DND-41 (cell line): ENCODE measurements around the gene DNPEP.
A peak's percentile ranks its signal among the peaks of the same experiment; 100 is the strongest.

Experiments used
- ATAC-seq: fragments of 200-7000 bp; cut with Tn5 transposase; 3 replicates; pipeline ENCODE4 v1.9.1; 2021; ENCODE audit warnings: low read depth; ENCODE audit not compliant: insufficient read depth
- DNase-seq: peaks from one replicate; pipeline ENCODE4 v3.0.0-alpha.2; 2020
- H2AFZ ChIP-seq: 2 replicates; pipeline ENCODE4 v1.6.0; 2012; ENCODE audit warnings: low read depth, low read length
- H3K27ac ChIP-seq: 2 replicates; pipeline ENCODE4 v1.5.1; 2012; ENCODE audit warnings: low read length, inconsistent platforms
- H3K27me3 ChIP-seq: fragments of 200-600 bp; sonication (generic); 2 replicates; pipeline ENCODE4 v1.6.0; 2012; ENCODE audit warnings: low read length, mild to moderate bottlenecking, inconsistent platforms; ENCODE audit not compliant: insufficient read depth, poor library complexity
- H3K36me3 ChIP-seq: 2 replicates; pipeline ENCODE4 v1.5.1; 2012; ENCODE audit warnings: low read length, inconsistent platforms; ENCODE audit not compliant: insufficient read depth
- H3K4me1 ChIP-seq: 2 replicates; pipeline ENCODE4 v1.5.1; 2012; ENCODE audit warnings: mild to moderate bottlenecking, low read length; ENCODE audit not compliant: insufficient read depth
- H3K4me2 ChIP-seq: 2 replicates; pipeline ENCODE4 v1.6.0; 2012; ENCODE audit warnings: mild to moderate bottlenecking, moderate library complexity, low read length, inconsistent platforms; ENCODE audit not compliant: insufficient read depth
- H3K4me3 ChIP-seq, 2 experiments: fragments of 200-600 bp in 1 of 2; shearing (Covaris generic) in 1 of 2; 2 replicates each; pipeline ENCODE4 v1.5.1; 2012 to 2016; ENCODE audit warnings: inconsistent platforms in 2 of 2, low read length in 2 of 2, mild to moderate bottlenecking in 2 of 2, low read depth in 1 of 2, moderate library complexity in 1 of 2
- H3K79me2 ChIP-seq: 2 replicates; pipeline ENCODE4 v1.6.0; 2012; ENCODE audit warnings: low read length, inconsistent platforms; ENCODE audit not compliant: insufficient read depth
- H3K9ac ChIP-seq: 2 replicates; pipeline ENCODE4 v1.6.0; 2012; ENCODE audit warnings: low read depth, mild to moderate bottlenecking, inconsistent platforms, low read length, moderate library complexity
- H3K9me3 ChIP-seq: 2 replicates; pipeline ENCODE4 v1.5.1; 2012; ENCODE audit warnings: low read length, moderate library complexity, mild to moderate bottlenecking, inconsistent platforms; ENCODE audit not compliant: insufficient read depth, severe bottlenecking
- H4K20me1 ChIP-seq: 2 replicates; pipeline ENCODE4 v1.6.0; 2012; ENCODE audit warnings: low read length; ENCODE audit not compliant: insufficient read depth
- EZH2 ChIP-seq: IDR thresholded peaks from 3 replicates; pipeline ENCODE4 v1.6.1; 2012; ENCODE audit warnings: borderline replicate concordance, low read depth, mild to moderate bottlenecking, moderate library complexity, low read length, inconsistent platforms; ENCODE audit not compliant: severe bottlenecking
- TF ChIP-seq, protein P1 (sequence below): IDR thresholded peaks from 2 replicates; pipeline ENCODE4 v1.5.1; 2012; ENCODE audit warnings: borderline replicate concordance, low read length, moderate library complexity, mild to moderate bottlenecking; ENCODE audit not compliant: poor library complexity, severe bottlenecking; ENCODE audit errors: extremely low read depth

DNPEP gene

DNA sequence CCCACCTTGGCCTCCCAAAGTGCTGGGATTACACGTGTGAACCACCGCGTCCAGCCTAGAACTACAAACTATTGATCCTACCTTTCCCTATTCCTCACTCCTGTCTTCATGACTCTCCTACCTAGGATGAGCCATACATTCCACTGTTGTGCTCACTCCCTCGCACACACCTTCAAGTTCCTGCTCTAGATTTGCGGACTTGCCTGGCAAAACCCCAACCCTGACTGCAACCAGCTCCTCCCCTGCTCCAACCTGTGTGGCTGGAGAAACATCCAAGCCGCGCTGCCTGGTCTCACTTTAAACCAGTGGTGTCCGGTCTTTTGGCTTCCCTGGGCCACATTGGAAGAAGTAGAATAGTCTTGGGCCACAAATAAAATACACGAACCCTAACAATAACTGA, 5.0 kb upstream of the DNPEP start:
- Histone ChIP-seq H3K4me1 (peaks cover 22% of the 10 kb centered on the region), H3K4me3 (no peak overlapping the region), H3K36me3 (no peaks in the 10 kb centered on the region), H3K4me2 (no peak overlapping the region), H3K27ac (no peak overlapping the region), H3K9ac (no peak overlapping the region), H3K27me3 (no peaks in the 10 kb centered on the region), H4K20me1 (no peaks in the 10 kb centered on the region), H3K9me3 (no peaks in the 10 kb centered on the region), H3K79me2 (no peaks in the 10 kb centered on the region), H2AFZ (no peak overlapping the region)
- no peak for DNase-seq
- TF ChIP-seq, protein P1, sequence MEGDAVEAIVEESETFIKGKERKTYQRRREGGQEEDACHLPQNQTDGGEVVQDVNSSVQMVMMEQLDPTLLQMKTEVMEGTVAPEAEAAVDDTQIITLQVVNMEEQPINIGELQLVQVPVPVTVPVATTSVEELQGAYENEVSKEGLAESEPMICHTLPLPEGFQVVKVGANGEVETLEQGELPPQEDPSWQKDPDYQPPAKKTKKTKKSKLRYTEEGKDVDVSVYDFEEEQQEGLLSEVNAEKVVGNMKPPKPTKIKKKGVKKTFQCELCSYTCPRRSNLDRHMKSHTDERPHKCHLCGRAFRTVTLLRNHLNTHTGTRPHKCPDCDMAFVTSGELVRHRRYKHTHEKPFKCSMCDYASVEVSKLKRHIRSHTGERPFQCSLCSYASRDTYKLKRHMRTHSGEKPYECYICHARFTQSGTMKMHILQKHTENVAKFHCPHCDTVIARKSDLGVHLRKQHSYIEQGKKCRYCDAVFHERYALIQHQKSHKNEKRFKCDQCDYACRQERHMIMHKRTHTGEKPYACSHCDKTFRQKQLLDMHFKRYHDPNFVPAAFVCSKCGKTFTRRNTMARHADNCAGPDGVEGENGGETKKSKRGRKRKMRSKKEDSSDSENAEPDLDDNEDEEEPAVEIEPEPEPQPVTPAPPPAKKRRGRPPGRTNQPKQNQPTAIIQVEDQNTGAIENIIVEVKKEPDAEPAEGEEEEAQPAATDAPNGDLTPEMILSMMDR: no peak
- TF ChIP-seq EZH2: no peak
- no peak for ATAC-seq

DNA sequence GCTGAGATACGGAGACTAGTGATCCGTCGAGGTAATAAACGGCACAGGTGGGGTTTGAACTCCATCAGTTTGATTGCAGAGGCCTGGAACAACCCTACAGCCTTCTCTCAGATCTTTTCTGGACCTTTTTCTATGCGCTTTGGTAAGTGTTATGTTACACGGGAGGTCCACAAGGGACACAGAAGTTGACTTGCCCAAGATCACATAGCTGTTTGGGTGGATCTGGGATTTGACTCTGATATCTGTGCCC, 1.1 kb upstream of the DNPEP start:
- Histone ChIP-seq H3K9me3 (no peaks in the 10 kb centered on the region), H3K4me1 (peaks cover 22% of the 10 kb centered on the region), H4K20me1 (peaks cover 21% of the 10 kb centered on the region; the same call in 1 of the 2 replicates), H3K4me3 (peak overlapping the region; percentile 22 to 60; a peak in 3 of 4 replicates), H2AFZ (peak overlapping the region; percentile 96), H3K79me2 (peaks cover 16% of the 10 kb centered on the region), H3K9ac (peak overlapping the region; percentile 59), H3K4me2 (peak overlapping the region; percentile 84), H3K36me3 (peaks cover 28% of the 10 kb centered on the region), H3K27me3 (no peaks in the 10 kb centered on the region), H3K27ac (peak overlapping the region; percentile 64)
- no peak for TF ChIP-seq EZH2
- TF ChIP-seq, protein P1: no peak
- no peak for ATAC-seq
- DNase-seq: no peak

DNA sequence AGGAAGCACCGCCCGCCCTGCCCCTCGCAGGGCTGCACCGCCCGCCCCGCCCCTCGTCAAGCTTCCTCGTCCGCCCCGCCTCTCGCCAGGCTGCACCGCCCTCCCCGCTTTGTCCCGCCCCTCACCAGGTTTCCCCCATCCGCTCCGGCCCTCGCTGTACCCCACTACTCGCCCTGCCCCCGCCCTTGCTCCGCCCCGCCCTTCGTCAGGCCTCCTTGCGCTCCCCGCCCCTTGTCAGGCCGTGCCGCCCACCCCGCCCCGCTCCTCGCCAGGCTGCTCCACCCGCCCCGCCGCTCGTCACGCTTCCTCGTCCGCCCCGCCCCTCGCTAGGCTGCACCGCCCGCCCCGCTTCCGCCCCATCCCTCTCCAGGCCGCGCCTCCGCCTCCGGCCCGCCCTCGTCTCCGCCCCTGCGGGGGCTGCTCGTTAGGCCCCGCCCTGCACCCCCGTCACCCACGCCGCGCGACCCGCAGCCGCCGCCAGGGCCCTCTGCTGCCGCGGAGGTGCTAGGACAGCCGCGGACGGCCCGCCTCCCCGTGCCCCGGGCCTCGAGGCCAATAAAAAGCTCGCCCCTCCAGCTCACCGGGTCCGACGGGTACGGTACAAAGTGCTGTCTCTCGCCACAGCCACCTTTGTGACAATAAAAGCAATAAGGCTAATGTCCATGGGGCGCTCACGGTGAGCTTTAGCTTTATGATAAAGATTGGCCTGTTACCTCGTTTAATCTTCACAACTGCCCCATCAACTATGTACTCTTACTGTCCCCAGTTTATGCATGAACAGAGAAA, 602 bp upstream of the DNPEP start:
- ATAC-seq (peak; percentile 77), DNase-seq (peak; percentile 99)
- peaks cover 33% of the 10 kb centered on the region for H3K36me3 ChIP-seq
- H2AFZ ChIP-seq: peak overlapping the region; percentile 96
- no peaks in the 10 kb centered on the region for H3K9me3 ChIP-seq
- TF ChIP-seq EZH2: no peak
- TF ChIP-seq, protein P1: peak; percentile 75
- peak overlapping the region; percentile 22 to 60; a peak in 3 of 4 replicates for H3K4me3 ChIP-seq
- H3K4me2 ChIP-seq: peak overlapping the region; percentile 84
- H3K9ac ChIP-seq: peak overlapping the region; percentile 59
- H3K4me1 ChIP-seq: peaks cover 22% of the 10 kb centered on the region
- H3K79me2 ChIP-seq: peaks cover 16% of the 10 kb centered on the region
- peaks cover 21% of the 10 kb centered on the region; the same call in 1 of the 2 replicates for H4K20me1 ChIP-seq
- no peaks in the 10 kb centered on the region for H3K27me3 ChIP-seq
- H3K27ac ChIP-seq: peak overlapping the region; percentile 64
